ENCODE results near the gene DCX.

GRCh38 chrX:111411557-111411956 lies 435 bp downstream of the DCX start:
- TF ChIP-seq CTCF (optimal IDR thresholded peaks at IDR 0.05 in 1 of 3, IDR thresholded peaks at IDR 0.05 in 1 of 3, conservative IDR thresholded peaks at IDR 0.05 in 1 of 3; ENCODE audit: extremely low read depth in 1 of 3, insufficient read depth in 2 of 3, low read length in 3 of 3): no peak
- TF ChIP-seq EZH2 (IDR thresholded peaks at IDR 0.05; ENCODE audit: low read length): no peak
